LNCaP clone FGC (cell line): ENCODE data around the gene OR6C1.
"Not testable (repeated sequence)": the region's sequence is repeated elsewhere in the genome, so short reads cannot be mapped to it uniquely, and the experiment has no call there.

Source experiments
- DNase-seq: peaks from one replicate; pipeline ENCODE4 v3.0.0-alpha.2; 2011; ENCODE audit warnings: low read depth
- H3K4me3 ChIP-seq: 2 replicates; pipeline ENCODE4 v1.5.1; 2011; ENCODE audit warnings: mild to moderate bottlenecking, low read depth, low read length, control low read depth
- CTCF ChIP-seq: IDR thresholded peaks from 2 replicates; pipeline ENCODE4 v1.5.1; 2012; ENCODE audit warnings: mild to moderate bottlenecking; ENCODE audit not compliant: control insufficient read depth, insufficient read depth; ENCODE audit errors: extremely low read depth

The OR6C1 gene

GRCh38 chr12:55336002-55336401 lies 21.9 kb downstream of the OR6C1 start:
- TF ChIP-seq CTCF: no peak
- no peak overlapping the region for H3K4me3 ChIP-seq

GRCh38 chr12:55355338-55355737 lies 41.2 kb downstream of the OR6C1 start:
- not testable (repeated sequence) for H3K4me3 ChIP-seq, DNase-seq

More at GRCh38 chr12:55336002-55336401, 21.9 kb downstream of the OR6C1 start:
- DNase-seq: no peak

- TF ChIP-seq CTCF: no peak
- no peak within 1 kb of the TSS for H3K4me3 ChIP-seq
- no peak for DNase-seq
These were observed 48.5 kb downstream of the OR6C1 start, which contains the start of gene OR6C75 for GRCh38 chr12:55362675-55363074. TSS of gene OR6C75 (plus strand) at chr12:55362975. CDS start at chr12:55365111, 2,136 bp downstream.

- DNase-seq: no peak
- no peak for TF ChIP-seq CTCF
These were observed 50.9 kb downstream of the OR6C1 start for GRCh38 chr12:55365086-55365485.

More at GRCh38 chr12:55365086-55365485, 50.9 kb downstream of the OR6C1 start:
- no peak overlapping the region for H3K4me3 ChIP-seq
